HPDE6-E6E7 (cell line): ENCODE measurements around the gene DAAM2.

Source experiments
- DNase-seq: peaks from one replicate; pipeline ENCODE4 v3.0.0; 2011; ENCODE audit warnings: missing footprints; ENCODE audit errors: extremely low spot score

Gene DAAM2

DNA sequence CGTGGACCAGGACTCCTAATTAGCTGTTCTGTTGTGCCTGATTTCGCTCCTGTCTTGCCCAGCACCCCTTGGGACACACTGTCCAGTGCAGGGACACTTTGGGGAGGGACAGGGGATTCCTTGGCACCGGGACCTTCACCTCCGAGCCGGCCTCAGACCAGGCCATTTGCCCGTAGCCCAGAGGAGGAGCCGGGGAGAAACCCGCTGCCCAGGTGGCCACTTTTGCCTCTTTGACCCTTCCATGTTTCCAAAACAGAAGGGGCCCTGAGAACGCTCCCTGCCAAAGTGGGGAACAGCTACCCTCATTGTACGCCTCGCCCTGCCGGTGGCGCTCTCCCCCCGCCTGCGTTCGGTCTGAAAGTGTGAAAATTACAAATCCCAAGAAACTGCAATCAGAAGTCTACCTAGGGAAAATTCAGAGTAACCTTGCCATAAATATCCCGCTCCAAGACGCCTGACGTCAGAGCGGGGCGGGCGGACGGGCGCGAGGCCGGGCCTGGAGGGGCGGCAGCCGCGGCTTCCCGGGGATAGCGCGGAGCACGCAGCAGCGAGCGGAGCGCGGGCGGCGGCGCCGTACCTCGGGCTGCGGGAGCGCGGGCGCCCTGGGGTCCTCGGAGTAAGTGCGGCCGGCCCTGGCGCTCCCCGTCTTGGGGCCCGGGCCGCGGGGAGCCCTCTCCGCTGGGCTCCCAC, at the start of gene DAAM2:
Gene DAAM2 (plus strand): TSS at position 527 of the 690 bp plus-strand sequence. CDS start 63,927 bp downstream, outside the sequence.
- no peak for DNase-seq

DNA sequence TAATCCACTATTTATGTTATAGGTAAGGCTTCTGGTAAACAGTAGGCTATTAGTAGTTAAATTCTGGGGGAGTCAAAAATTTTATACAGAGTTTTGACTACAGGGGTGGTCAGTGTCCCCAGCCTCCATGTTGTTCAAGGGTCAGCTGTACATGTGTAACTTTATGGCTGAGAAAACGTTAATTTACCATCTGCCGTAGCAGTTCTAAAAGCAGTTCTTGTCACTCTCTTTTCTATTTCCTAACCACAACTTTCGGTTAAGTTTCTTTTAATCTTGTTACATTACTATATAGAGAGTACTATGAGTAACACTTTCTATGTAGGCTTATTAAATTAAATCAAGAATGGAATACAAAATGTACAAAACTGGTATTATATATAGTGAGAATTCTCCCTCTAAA, 45.4 kb upstream of the DAAM2 start:
- DNase-seq = no peak

DNA sequence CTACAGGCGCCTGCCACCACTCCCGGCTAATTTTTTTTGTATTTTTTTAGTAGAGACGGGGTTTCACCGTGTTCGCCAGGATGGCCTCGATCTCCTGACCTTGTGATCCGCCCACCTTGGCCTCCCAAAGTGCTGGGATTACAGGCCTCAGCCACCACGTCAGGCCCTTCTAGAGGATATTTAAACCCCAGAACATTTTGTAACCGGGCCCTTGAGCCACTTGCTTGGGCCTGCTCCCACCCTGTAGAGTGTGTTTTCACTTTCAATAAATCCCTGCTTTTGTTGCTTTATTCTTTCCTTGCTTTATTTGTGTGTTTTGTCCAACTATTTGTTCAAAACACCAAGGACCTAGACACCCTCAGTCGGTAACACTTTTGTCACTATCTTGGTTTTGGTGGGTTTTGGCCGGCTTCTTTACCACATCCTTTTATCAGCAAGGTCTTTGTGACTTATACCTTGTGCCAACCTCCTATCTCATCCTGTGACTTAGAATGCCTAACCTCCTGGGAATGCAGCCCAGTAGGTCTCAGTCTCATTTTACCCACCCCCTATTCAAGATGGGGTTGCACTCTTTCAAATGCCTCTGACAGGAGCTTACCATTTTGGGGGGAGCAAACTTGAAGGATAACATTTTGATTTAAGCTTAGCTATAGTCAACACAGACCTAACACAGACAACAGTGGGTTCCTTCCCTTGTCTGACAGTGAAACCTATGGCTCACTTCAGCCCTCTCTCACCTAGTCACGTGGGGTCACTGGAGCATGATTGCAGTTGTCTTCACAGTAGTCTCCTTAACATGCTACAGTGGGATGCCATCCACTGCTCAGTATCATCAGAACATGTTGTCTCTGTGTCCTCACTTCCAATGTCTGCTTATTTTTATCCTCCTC, 39.1 kb upstream of the DAAM2 start:
- DNase-seq = no peak

DNA sequence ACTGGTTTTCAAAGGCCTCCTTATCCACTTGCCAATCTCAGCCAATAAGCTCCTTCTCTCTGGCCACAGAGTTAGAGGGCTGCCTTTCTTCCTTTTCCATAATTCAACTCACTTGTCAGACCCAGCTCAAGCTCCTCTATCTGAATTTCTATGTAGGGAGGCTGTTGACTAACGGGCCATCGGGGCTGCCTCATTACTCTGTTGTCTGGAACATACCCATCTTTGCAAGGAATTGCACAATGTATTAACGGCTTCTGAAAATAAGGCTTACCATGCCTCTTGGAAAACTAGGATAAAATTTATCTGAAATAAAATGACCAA, 38.5 kb upstream of the DAAM2 start:
- DNase-seq = no peak

DNA sequence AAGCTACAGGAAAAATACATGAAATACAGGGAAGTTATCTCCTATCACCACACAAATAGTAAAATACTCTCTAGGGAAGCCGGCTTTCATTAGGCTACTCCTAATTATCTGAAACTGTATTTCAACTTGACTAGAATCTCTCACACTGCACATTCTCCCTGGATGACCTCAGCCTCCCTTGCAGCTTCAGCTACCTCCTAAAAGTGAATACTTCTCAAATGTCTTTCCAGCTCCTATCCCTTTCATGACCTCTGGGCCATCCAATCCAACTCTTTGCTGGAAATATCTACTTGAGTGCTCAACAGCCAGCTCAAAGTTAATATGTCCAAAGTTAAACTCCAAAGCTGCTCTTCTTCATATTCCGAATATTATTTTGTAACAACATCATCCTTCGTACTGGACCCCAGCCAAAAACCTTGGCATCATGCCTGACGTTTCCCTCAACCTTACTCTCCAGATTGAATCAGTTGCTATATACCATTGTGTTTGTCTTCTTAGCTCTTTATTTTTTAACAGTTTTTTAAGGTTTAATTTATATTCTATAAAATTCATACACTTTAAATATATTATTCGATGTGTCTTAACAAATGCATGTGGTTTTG, 37.6 kb upstream of the DAAM2 start:
- no peak for DNase-seq

DNA sequence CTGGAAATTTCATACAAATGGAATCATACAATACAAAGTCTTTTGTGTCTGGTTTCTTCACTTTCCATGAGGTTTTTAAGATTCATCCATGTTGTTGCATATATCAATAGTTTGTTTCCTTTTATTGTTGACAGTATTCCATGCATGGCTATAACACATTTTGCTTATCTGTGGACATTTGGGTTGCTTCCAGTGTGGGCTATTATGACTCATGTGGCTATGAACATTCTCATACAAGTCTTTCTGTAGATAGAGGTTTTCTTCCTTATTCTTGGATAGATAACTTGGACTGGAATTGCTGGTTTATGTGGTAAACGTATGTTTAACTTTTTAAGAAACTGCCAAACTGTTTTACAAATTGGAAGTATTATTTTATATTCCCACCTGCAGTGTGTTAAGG, 36.9 kb upstream of the DAAM2 start:
- no peak for DNase-seq

DNA sequence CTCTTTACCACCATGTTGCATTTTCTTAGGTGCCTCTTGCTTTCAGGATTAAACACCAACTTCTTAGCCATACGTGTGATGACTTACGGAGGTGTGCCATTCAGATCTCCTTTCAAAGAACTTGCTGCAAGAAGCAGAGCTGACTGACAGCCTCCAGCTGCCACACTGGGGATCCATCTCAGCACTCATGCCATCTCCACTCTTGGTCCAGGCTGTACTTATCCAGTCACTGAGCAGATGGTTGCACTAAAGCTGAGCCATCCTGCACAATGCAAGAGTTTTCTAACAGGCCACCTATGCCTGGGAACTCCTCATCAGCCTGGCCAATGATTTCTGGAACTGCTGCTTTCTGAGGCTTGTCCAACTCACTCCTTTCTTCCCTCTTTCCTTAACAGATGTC, 35.6 kb upstream of the DAAM2 start:
- no peak for DNase-seq

DNA sequence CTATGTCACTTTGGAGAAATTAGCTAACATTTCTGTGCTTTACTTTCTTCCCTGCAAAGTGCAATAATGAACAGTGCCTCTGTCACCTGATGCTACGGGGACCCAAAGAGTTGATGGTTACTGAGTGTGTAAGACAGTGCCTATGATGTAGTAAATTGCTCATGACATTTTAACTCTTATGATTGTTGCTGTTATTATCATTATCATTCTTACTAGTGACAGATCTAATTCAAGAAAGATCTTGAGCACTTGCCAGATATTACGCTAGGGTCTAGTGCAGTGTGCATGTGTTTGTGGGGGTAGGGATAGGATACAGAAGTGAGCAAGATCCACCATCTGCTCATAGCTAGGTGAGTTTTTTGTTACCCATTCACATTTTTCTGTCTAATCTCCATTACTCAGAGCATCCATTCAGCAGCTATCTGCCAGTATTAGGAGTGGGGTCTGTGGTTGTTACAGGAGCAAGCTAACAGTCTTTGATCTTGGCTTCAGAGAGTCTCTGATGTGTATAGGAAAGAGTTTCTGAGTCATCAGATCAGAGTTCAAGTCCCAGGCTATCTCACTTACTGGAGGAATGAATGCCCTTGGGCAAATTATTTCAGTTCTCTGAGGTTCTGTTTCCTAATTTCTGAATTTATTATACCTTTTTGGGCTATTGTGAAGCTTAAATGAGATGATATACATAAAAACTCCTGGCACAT, 33.1 kb upstream of the DAAM2 start:
- no peak for DNase-seq

DNA sequence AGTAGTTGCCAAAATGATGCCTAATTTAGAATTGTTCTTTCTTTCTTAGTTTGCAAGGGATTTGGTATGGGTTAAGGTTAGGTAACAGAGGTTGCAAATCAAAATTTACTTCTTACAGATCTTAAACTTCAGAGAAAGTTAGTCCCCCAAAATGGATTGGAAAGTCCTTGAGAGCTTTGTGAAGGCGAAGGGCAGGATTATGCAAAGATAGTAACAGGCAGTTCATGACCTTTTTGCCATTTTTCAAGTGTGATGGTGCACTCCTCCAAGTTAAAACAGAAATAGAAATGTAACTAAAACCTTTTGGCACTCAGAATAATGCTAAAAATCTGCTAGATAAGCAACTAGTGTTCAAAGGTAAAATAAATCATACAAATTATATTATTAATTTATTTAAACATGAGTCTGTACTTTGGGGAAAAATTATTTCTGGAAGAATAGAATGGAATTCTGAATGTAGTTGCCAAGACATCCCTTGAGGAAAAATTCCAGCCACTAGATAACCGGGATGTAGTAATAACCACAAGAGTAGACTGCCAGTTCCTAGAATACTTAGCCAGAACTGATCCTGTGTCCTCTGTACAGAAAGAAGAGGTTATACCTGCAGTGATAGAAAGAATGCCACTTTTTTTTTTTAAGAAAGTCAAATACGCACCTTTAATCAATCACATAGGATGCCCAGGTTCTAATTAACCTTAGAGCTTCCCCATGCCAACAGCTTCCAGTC, 31.8 kb upstream of the DAAM2 start:
- no peak for DNase-seq

DNA sequence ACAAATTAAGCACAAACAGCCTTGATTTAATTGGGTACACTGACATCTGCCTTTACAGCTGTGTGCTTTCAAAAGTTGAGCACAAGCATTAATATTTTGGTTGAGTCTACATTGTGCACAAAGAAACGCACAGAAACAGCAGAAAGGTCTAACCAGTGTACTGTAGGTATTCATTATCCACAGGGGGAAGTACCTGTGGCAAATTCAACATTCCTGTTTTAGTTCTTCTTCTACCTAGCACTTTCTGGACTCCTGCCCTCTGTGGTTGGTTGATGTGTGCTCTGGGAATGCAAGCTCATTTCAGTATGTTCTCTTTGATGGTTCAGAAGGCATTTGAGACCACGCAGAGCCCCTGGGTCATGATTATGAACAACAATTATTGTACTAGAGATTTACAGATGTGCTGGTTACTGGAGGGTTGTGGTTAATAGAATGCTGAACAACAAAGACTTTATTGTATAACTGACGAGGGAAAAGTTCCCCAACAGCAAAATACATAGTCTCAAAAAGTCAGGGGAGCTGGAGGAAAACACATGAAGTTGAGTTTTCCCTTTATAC, 26.6 kb upstream of the DAAM2 start:
- no peak for DNase-seq

DNA sequence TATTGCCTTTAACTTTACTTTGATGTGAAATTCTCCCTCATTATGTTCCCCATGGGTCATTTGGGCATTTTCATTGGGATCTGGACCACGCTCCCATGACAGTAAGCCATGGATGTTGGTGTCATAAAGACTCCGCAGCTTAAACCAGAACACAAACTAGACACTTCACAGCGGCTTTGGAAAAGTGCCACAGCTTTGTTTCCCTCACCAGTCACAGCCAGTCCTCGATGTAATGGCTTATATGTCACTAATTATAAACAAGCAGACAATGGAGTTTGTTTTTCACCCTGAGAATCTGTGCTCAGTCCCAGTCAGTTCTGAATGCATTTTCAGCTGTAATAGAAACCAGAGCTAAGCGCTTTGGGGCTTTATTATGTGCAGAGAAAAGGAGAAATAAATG, 23.2 kb upstream of the DAAM2 start:
- DNase-seq = no peak

DNA sequence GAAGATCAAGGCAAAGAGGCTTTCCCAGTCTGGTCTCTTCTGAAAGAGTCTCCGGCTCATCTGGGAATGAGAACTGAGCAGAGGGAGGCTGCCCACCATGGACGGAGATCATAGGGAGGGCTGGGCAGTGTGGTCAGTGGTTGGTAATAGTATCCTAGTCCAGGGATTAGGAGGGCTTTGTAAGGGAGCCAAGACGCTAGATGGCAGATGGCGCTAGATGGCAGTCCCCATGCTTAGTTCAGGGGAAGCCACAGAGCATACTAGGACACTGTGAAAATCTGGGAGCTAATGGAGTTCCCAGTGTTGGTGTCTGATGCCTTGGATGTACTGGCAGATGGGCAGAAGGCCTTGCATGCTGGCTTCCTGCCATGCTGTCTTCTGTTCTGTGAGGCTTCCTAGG, 21.7 kb upstream of the DAAM2 start:
- DNase-seq = no peak

DNA sequence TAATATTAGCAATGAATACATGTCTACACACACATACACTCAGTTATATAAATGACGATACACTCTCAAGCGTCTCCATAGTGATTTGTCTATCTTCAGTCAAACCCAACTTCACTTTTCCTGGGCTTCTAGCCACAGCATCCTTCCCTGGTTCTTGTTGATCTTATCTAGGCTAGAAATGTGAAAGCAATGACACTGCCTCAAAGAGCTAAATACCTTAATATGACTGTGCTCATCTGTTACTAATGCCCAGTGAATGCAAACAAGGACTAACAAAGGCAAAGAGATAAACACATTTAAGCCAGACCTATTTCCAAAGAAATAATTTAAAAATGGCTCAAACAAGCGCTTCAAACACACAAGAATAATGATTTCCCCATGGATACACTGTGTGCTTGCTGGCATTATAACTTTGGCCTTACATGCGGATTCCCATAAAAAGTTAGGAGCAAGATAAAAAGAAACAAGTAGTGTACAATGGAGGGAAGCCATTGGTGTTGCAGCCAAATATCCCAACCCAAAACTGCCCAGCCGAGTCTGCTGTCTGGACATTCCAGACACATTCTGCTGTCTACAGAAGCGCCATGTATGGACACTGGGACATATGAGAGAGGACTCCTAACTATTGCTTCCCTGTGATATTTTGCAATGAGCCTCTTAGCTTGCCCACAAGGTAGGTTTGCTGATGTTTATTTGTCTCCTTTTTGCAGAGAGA, 19.5 kb upstream of the DAAM2 start:
- no peak for DNase-seq

DNA sequence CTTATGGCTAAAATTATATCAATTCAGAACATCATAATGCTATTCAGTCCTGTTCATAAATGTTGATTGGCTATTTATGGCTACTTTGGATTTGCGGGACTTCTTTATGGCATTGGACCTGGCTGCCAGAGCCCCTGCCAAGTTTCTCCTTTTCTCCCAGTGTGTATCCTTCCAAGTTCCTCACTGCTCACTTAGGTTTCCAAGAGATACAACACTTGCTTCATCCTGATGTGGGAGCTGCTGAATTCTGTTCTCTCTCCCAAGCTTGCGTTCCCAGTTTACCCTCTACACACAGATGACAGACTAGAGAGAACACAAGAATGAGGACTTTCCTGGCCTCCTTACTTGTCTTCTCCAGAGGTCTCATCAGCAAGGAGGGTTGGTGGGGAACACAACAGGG, 18.4 kb upstream of the DAAM2 start:
- no peak for DNase-seq

DNA sequence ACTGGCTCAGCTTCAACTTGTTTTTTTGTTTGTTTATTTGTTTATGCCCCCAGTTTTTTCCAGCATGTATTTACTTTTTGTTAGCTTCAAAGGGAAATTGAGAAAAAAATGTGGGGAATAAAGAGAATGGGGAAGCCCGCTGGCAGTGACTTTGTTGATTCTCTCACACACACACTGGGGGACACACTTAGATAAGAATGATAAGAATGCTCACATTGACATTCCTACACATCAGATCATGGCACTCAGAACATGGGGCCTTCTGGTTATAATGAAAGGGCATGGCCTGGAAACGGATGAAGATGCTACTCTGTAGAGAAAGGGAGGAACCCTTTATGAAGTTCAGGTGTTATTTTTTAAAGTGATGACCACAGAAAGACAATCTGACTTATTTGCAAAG, 15.6 kb upstream of the DAAM2 start:
- no peak for DNase-seq

DNA sequence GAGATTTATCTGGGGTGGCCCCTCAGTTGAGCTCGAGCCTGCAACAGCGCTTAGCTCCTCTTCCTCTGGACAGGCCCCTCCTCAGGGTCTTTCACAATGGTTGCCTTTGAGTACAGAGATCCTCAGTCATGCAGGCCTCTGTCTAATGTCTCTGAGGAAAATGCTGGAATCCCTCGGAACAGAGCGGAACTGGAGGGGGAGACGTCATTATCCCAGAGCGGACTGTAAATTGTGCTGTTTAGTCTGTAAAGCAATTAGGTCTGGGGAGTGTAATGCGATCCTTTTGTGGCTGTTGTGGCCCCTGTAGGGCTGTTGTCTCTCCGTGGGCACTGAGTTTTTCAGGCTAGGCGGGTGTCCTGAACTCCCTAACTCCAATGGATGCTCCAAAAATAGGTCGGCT, 15.0 kb upstream of the DAAM2 start:
- no peak for DNase-seq

DNA sequence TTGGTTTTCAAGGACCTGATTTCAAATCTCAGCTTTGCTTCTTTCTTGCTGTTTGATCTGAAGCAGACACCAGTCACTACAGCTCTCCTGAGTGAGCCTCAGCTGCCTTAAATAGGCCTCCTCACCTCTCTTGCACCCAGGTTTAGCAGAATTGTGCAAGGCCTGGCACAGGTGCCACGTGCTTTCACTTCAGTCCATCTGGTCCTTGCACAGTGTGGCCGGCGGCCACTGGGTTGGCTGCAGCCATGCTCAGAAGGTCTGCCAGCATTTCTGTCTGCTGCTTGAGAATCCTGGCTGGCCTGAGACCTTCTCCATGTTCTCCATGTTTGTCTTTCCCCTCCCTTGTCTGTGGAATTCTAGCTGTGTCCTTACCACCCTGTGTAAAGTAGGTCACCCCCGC, 14.5 kb upstream of the DAAM2 start:
- DNase-seq = no peak

DNA sequence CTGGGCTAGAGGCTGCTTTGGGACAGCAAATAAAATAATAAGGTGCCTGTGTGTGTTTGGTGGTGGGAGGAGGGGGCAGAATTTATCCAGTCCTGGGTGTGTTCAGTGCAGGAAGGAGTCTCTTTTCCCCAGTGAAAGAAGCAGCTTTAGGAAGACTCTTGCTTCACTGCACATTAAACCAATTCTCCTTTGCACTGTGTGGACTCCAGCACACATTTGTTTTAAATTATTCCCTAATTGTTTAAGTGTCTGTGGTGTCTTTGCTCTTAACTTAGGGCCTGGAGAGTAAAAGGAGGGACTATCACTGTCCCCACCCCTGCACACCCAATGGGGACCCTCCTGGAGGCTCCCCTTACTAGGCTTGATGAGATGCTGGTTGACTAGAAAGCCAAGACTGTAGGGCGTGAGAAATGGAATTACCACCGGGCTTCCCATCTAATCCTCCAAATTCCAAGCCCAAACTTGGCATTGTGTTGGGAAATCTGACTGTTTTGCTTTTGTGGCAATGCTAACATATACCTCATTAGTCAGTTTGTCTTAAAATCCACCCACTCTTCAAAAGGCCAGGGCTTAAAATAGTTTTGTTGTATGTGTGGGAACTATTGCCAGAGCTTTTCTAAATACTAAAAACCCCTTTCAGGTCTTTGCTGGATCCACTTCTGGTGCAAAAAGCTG, 13.5 kb upstream of the DAAM2 start:
- DNase-seq = no peak

DNA sequence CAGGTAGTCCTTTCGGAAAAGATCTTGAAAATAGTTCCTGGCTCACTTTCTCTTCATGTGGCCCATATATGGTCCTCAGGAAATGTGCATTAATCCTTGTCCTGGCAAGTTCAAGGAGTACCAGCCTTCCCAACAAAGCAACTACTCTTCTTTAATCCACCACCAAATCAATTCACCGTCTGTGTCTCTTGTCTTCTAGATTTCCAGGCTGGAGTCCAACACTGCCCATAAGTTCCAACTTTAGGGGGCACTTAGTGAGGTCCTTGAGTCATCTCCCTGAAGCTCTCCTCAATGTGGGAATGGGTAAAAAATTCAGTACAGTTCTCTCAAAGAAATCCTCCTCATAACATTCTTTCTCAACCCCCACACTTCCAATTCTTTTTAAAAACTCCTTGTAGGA, 6.9 kb upstream of the DAAM2 start:
- DNase-seq = no peak

DNA sequence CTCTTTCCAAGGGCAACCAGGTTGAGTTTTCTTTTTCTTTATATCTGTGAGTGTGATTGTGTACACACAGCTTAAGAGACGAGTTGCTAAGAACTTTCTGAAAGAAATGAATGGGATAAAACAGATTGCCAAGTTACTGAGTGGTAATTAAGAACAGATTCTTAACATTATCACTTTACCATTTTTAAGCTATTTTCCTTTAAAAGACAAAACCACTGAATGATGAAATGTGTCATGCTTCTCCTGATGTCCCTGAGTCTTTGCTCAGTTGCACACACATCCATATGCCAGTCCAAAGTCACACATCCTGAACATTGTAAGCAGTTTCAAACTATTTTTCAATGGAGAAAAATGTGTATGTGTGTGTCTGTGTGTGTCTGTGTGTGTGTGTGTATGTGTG, 5.5 kb upstream of the DAAM2 start:
- DNase-seq = no peak
